Esophagus (tissue), 2 donors: ENCODE results near the gene ZDHHC22. TPM values are rescaled to one million over a fixed set of nuclear protein-coding genes. Genes with fewer than 3 reads are reported as not detected.
A peak's percentile ranks its signal among the peaks of the same experiment; 100 is the strongest.
"Not testable (repeated sequence)": the region's sequence is repeated elsewhere in the genome, so short reads cannot be mapped to it uniquely, and the experiment has no call there.

Source experiments
- H3K27ac ChIP-seq, 2 donors: one replicate each; pipeline ENCODE4 v1.5.1; 2013; ENCODE audit warnings: low read depth in 2 of 2, mild to moderate bottlenecking in 2 of 2, inconsistent platforms in 1 of 2, low read length in 1 of 2, moderate library complexity in 1 of 2
- H3K27me3 ChIP-seq, 2 donors: one replicate each; pipeline ENCODE4 v1.6.1; 2013; ENCODE audit warnings: low read length in 2 of 2, control low read depth in 1 of 2, mild to moderate bottlenecking in 1 of 2; ENCODE audit not compliant: insufficient read depth in 2 of 2, control insufficient read depth in 1 of 2
- H3K36me3 ChIP-seq, 2 donors: one replicate each; pipeline ENCODE4 v1.6.1; 2013; ENCODE audit warnings: low read length in 1 of 2; ENCODE audit not compliant: control insufficient read depth in 2 of 2, insufficient read depth in 2 of 2
- H3K4me1 ChIP-seq, 2 donors: one replicate each; pipeline ENCODE4 v1.6.1; 2013; ENCODE audit warnings: low read length in 1 of 2; ENCODE audit not compliant: control insufficient read depth in 2 of 2, insufficient read depth in 2 of 2
- H3K4me3 ChIP-seq, 2 donors: one replicate each; pipeline ENCODE4 v1.5.1; 2013; ENCODE audit warnings: low read length in 2 of 2, mild to moderate bottlenecking in 2 of 2, low read depth in 1 of 2, moderate library complexity in 1 of 2
- H3K9me3 ChIP-seq, 2 donors: one replicate each; pipeline ENCODE4 v1.6.1; 2013; ENCODE audit warnings: mild to moderate bottlenecking in 2 of 2, low read depth in 1 of 2, low read length in 1 of 2, moderate library complexity in 1 of 2; ENCODE audit not compliant: control insufficient read depth in 2 of 2, insufficient read depth in 1 of 2
- WGBS, 2 donors: extraction: QIAGEN DNeasy Blood & Tissue Kit; methylation state at CpG; one replicate each; pipeline ENCODE4 v1.1.7; 2013; 5-methylcytosine and 5-hydroxymethylcytosine counted together
- polyA plus RNA-seq, 2 donors: library from polyadenylated mRNA; stranded (reverse); fragments of 200-250 nt; gene quantifications; one replicate each; pipeline ENCODE4 v1.2.3, GENCODE V29; 2013
- donor health status: healthy with polysubstance abuse.
- donor health status: Bipolar disorder and iron deficiency.

Gene ZDHHC22
- polyA plus RNA-seq, 2 donors, result not detected

GRCh38 chr14:77180726-77181602 lies 39.4 kb upstream of the ZDHHC22 start:
- Histone ChIP-seq H3K4me3 (peak overlapping the region in 1 of 2 donors; percentile 46), H3K9me3 (no peaks in the 10 kb centered on the region), H3K27ac (peak overlapping the region in 1 of 2 donors; percentile 15), H3K4me1 (peaks cover 7 to 31% of the 10 kb centered on the region in 2 donors), H3K36me3 (no peaks in the 10 kb centered on the region), H3K27me3 (no peaks in the 10 kb centered on the region)
- WGBS, 2 donors, result 39 to 40% methylated on average over 12 of the region's 12 CpGs

- Histone ChIP-seq H3K9me3 (no peaks in the 10 kb centered on the region), H3K4me3 (no peak overlapping the region), H3K27me3 (no peaks in the 10 kb centered on the region), H3K4me1 (peaks cover 7 to 12% of the 10 kb centered on the region in 2 donors), H3K36me3 (no peaks in the 10 kb centered on the region), H3K27ac (no peak overlapping the region)
- 43 to 47% methylated on average over 3 of the region's 3 CpGs for WGBS, 2 donors
Measured at GRCh38 chr14:77178656-77179055, 37.1 kb upstream of the ZDHHC22 start.

- H3K27me3 ChIP-seq, result no peaks in the 10 kb centered on the region
- peaks cover 7 to 11% of the 10 kb centered on the region in 2 donors for H3K4me1 ChIP-seq
- 21 to 30% methylated on average over 1 of the region's 1 CpG for WGBS, 2 donors
- no peaks in the 10 kb centered on the region for H3K36me3 ChIP-seq
- H3K27ac ChIP-seq, result no peak overlapping the region
- H3K4me3 ChIP-seq, result no peak overlapping the region
- H3K9me3 ChIP-seq, result no peaks in the 10 kb centered on the region
Measured at GRCh38 chr14:77177702-77178101, 36.1 kb upstream of the ZDHHC22 start.

- Histone ChIP-seq H3K4me1 (no peaks in the 10 kb centered on the region), H3K4me3 (no peak overlapping the region), H3K36me3 (no peaks in the 10 kb centered on the region), H3K27ac (no peak overlapping the region), H3K9me3 (no peaks in the 10 kb centered on the region), H3K27me3 (no peaks in the 10 kb centered on the region)
- 57 to 78% methylated on average over 3 of the region's 3 CpGs for WGBS, 2 donors
Measured at GRCh38 chr14:77175843-77176242, 34.3 kb upstream of the ZDHHC22 start.

GRCh38 chr14:77173911-77174617 lies 32.5 kb upstream of the ZDHHC22 start:
- H3K9me3 ChIP-seq, H3K4me1 ChIP-seq, H3K27me3 ChIP-seq, H3K4me3 ChIP-seq, H3K27ac ChIP-seq, H3K36me3 ChIP-seq: not testable (repeated sequence)
- WGBS, 2 donors, result 78 to 83% methylated on average over 9 of the region's 9 CpGs

GRCh38 chr14:77172916-77173315 lies 31.3 kb upstream of the ZDHHC22 start:
- 77 to 81% methylated on average over 5 of the region's 5 CpGs for WGBS, 2 donors
- H3K9me3 ChIP-seq, result peaks cover 0 to 3% of the 10 kb centered on the region in 2 donors
- H3K27me3 ChIP-seq, result no peaks in the 10 kb centered on the region
- no peak overlapping the region for H3K4me3 ChIP-seq
- H3K27ac ChIP-seq, result no peak overlapping the region
- H3K36me3 ChIP-seq, result no peaks in the 10 kb centered on the region
- H3K4me1 ChIP-seq, result no peaks in the 10 kb centered on the region

- Histone ChIP-seq H3K36me3 (no peaks in the 10 kb centered on the region), H3K27ac (no peak overlapping the region), H3K9me3 (peaks cover 0 to 3% of the 10 kb centered on the region in 2 donors), H3K4me1 (no peaks in the 10 kb centered on the region), H3K4me3 (no peak overlapping the region), H3K27me3 (no peaks in the 10 kb centered on the region)
- 59 to 67% methylated on average over 3 of the region's 3 CpGs for whole genome bisulfite sequencing, 2 donors
Measured at GRCh38 chr14:77170045-77170444, 28.5 kb upstream of the ZDHHC22 start.

- no peak overlapping the region for H3K27ac ChIP-seq
- H3K4me3 ChIP-seq, result no peak overlapping the region
- H3K36me3 ChIP-seq, result no peaks in the 10 kb centered on the region
- H3K9me3 ChIP-seq, result no peaks in the 10 kb centered on the region
- peaks cover 0 to 7% of the 10 kb centered on the region in 2 donors for H3K4me1 ChIP-seq
- WGBS, 2 donors, result 77 to 82% methylated on average over 4 of the region's 4 CpGs
- no peaks in the 10 kb centered on the region for H3K27me3 ChIP-seq
Measured at GRCh38 chr14:77161011-77161410, 19.4 kb upstream of the ZDHHC22 start.

GRCh38 chr14:77158882-77159255 lies 17.3 kb upstream of the ZDHHC22 start:
- Histone ChIP-seq H3K27ac (no peak overlapping the region), H3K27me3 (no peaks in the 10 kb centered on the region), H3K9me3 (no peaks in the 10 kb centered on the region), H3K36me3 (no peaks in the 10 kb centered on the region), H3K4me3 (no peak overlapping the region), H3K4me1 (peaks cover 0 to 7% of the 10 kb centered on the region in 2 donors)
- WGBS, 2 donors, result 64 to 77% methylated on average over 2 of the region's 2 CpGs
